Kidney glomerular epithelial cell (primary cell): ENCODE data around the gene C1orf116.

Source experiments
- DNase-seq: peaks from one replicate; lab custom pipeline; 2025; lab: John Stamatoyannopoulos, UW

Gene C1orf116

DNA sequence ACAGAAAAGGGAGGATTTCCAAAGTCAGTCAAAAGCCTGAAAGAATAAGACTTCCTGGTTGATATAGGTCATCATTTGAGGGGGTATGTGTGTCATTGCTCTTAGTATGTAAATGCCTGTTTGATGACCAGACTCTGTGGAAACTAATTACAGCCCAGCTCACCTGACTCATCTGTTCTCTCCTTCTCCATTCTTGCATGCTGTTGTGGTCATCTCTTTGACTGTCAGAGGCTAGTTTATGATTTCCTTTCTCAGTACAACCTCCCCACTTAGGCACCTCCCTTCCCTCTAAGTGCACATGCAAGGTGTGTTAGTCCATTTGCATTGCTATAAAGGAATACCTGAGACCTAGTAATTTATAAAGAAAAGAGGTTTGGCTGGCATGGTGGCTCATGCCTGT lies 2.4 kb upstream of the C1orf116 start:
- DNase-seq: peak; percentile 95

DNA sequence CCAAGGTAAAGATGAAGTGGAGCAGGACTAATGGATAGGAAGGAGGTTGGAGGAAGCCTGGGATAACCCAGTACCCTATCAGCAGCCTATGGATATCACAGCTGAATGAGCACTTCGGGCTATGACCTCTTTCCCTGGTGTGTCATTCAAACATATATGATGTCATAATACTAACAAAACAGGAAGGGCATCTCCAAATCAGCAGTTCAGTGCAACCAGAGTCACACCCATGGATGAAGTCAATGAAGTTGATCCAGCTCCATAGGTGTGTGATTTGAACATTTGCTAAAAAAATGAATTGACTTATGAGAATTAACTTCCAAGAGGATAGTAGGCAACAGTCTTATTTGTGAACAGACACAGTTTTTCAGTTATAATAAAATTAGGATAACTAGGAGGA lies 1.7 kb upstream of the C1orf116 start:
- DNase-seq: no peak

DNA sequence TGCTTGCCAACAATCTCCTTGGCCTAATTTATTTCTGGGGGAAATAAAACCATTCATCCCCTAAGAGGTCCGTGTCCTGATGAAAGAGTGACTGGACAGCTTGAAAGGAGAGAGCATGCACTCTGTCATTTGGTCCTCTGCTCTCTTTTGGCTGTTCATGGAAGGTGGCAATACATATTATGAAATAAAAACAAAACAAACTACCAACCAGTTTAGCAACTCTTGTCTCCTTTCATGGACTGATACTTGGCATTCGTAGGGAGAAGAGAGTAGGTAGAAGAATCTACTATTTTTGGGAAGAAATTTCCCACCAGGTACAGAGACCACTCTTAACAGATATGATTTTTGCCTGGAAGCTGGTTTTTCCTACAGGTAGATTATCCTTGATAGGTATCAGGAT lies 746 bp upstream of the C1orf116 start:
- no peak for DNase-seq

DNA sequence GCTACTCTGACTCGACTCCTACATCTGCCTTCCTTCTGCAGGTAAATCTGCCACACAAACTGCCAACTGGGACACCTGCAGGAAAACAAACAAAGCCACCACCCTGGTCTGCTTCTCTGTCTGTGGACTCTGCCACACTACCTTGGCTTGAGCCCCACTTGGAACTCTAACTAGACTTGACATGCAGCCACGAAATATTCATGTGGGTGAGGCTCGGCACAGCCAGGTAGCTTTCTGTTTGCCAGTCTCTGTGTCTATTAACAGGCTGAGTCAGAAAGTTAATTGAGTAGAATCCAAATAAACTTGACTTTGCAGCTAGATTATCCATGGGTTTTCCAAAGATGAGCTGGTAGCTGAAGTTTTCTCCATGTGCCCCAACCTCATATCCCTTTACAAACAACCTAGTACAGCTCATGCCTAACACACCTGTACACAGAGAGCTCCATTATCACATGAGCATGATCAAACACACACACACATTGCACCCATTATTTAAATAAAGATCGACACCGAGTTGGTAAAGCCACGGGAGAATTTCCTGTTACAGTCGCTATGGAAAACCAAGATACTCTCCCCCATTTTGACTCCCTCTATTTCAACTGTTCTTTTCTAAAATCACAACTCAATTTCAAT lies 808 bp downstream of the C1orf116 start:
- no peak for DNase-seq

DNA sequence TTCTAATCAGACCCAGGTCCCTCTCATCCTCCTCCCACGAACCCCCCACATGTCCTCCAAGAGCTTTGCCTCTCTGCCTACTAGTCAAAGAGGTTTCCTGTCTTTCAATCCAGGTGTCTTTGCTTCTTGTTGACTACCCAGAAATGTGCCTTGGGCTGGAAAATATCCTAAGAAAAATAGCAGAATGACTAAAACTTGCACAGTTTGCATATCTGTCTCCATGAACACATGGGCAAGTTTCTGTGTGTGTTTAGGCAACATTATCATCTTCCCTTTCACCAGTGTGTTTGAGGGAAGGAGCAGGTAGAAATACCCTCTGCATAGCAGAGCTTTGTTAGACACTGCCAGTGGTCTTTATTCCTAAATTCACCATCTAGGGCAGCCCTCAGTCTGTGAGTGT lies 1.5 kb downstream of the C1orf116 start:
- no peak for DNase-seq

DNA sequence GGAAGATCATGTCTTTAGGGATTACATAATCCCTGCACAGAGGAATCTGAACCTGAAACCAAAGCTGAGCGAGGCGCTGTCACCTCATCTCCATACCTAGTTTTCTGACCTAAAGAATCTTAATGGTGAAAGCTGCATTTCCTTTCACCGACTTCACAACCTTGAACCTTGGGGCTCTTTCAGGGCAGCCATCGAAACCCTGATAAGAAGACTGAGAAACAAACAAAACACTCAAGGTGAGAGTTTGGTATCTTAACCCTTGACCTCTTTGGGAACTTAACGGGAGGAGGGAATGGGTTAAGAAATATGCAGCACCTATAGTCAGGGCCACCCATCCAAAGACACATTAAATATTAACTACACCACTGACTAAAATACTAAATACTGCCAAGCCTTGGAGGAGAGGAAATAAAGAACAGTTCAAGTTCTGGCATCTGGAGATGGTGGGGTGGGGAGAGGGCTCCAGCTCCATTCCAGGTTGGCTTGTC lies 2.0 kb downstream of the C1orf116 start:
- DNase-seq: no peak

DNA sequence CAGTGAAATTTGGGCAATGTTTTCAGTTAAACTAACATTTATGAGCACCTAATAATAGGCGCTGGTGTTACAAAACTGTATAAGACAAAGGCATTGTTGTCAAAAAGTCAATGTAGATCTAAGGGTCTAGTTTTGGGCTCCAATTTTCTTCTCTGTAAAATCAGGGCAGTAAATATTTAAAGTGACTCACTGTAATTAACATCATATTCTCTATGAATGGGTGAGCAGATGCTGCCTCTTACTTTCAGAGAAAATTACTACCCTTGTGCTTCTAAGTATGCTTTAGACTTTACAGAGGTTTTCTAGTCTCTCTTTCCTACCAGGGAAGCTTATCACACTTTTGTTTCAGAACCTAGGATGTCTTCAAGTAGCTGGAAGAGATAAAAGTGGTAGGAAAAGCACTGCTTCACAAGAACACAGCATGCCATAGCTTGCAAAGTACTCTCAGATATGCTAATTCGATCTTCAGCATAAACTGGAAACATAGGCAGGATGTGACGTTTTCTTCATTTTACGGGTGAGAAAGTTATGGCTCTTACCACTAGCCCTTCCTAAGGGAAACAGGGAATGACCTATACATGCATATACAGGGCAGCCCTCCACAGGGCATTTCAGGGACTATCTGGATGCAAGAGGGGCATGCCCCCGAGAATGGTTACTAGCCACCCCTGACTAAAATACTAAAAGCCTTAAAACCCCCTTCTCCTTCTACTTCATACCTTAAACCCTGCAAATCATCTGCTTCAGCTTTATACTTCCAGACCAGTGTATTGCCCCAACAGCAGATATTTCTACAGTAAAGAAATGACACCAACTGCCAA lies 2.6 kb downstream of the C1orf116 start:
- DNase-seq: no peak

DNA sequence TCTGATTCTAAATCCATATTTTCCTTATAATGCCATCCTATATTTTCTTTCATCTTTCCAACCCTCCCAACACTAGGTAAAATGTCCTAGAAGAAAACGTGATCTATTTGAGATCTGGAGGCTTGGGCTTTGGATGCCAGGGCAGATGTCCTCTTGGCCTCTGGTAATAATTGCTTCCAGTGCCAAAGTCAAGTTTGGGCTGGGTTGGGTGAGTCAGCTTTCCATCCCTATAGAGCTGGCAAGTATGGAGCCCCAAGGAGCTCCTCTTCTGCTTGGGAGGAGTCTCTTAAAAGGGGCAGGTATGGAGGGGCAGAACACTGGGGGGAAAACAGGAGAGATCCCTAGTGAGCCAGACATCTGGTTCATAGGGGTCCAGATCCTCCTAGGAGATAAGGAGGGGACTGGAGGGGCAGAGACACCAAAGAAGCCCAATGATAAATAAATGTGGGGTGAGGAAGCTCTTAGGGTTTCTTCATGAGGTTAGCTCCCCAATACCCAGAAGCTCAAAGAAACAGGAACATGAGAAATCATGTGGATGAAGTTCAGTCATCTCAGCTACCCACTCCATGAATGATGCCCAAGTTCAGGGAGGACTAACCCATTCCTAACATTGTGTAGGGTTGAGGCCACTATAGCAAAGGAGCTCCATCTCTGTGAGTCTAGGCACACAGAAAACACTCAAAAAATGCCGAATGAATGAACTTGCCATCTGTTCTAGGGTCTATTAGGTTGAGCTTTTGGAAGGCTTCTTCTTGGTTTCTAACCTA lies 3.5 kb downstream of the C1orf116 start:
- no peak for DNase-seq

DNA sequence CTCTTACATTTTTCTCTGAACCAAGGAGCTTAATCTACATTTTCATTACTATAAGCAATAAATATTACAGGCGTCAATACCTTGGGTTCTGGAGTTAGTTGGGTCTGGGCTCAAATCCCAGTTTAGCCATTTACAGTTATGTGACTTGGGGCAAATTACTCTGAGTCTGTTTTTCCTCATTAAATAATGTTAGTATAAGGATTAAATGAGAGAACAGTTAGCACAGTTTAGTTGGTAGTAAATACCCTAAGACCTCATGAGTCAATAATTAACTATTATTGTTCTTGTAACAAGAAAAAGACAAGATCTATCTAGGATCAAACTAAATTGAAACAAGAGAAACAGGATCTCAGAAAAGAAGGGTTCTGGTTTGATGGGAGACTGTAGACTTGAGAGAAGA lies 4.6 kb downstream of the C1orf116 start:
- DNase-seq: peak; percentile 12

DNA sequence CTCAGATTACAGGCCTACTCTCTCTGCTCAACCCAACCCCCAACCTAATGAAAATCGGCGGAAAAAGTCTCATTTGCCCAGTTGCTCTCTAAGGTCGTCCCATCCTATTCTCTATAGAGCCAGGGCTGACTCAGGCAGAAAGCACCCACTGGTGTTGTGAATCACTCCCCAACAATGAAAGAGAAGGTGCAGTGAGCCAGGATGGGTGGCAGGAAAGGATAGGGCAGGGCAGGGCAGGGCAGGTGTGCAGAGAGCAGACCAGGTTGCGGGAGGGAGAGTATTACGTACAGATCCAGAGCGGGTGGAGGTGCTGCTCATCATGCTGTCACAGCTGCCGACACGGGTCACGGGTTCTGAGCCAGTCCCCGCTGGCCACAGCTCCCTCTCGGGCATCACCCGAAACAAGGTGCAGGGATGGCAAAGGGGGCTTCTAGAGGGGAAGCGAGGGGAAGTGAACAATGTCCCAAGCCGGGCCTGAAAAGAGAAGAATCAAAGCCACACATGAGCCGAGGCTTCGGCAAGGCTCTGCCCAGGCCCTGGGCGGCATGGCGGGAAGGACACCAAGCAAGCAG lies 5.3 kb downstream of the C1orf116 start:
- DNase-seq: peak; percentile 81

DNA sequence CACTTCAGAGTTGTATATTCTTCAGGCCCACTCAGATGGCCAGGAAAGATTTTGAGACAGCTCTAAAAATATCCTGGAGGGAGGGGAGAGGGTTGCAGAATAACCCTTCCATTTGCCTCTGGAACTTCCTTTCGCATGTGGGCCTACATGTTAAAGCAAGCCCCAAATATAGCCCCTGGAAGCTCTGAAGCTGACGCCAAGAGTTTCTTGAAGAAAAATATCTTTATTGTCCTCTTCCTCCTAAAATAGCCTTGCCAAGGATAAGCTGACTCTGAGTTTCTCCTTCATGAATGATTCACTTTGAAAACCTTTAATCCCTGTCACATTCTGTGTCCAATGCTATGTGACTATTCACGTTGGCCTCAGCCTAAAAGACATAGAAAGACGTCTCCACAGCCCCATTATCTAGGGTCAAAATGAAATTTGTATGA lies 6.4 kb downstream of the C1orf116 start:
- DNase-seq: peak; percentile 47

DNA sequence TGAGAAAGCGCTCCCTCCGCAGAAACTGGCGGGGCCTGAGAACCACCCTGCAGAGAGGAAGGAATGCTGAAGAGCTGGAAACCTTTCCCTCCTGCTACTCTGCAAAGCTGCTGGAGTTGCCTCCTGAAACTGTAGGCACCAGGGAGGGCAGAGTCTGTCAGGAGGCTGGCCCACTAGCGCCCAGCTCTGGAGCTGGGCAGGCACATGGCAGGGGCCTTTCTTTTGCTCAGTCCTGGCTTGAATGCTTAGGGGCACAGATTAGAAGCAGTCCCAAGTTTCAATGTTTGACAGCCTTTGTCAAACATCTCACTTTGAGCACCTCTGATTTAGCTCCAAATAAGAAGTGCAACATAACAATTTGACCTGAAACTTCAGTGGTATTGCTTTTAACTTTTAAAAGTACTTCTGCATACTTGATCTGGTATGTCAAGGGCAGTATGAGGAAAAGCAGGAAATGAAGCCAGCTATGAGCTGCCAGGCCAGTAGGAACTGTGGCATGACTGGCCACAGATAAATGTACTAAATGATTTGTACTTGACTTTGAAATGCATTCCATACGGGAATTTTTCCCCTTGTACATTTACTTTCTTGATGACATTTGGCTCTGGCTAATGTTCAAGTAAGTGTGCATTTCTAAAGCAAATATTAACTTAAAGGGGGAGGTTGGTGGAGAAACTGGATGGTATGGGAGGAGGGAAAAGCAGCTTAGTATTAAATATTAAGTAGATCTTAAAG lies 7.2 kb downstream of the C1orf116 start:
- peak; percentile 63 for DNase-seq

DNA sequence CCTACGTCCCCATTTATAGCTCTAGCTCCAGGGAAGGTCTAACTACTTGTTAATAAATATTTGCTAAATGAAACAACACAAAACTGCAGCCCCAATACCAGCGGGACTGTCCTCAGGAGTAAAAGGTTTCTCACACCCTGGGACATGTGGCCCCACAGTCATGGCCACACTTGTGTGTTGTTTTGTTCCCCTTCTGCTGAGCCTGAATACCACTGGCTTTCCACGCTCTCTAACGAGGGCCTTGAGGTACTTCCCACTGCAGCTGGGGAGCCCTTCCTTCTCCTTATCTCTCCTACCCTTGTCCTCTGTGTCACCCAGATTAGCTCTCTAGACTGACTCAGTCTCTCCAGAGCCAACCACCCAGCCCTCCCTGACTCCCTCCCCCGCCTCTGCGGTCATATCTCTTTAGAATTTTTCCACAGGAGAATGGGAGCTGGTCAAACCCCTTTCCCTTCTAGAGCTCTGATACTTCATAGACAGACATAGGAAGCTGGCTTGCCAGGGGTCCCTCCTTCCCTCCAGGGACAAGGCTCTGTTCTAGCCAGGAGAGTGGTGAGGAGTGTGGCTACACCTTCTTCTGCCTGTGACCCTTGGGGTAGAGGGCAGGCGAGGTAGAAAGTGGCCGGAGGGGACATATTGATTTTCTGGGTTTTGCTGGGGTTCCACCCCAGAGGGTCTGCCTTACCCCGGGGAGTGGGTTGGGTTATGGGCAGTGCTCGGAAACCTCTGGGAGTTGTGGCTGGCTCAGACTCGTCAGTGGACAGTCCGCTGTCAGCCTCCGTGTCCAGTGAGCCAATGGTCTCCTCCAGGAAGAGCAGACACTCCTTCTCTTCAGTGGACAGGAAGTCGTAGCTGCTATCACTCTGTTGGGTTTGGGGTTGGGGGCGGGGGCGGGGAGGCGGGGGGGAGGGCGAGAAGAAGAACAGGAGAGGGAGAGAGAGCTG lies 8.1 kb downstream of the C1orf116 start:
- DNase-seq: no peak

DNA sequence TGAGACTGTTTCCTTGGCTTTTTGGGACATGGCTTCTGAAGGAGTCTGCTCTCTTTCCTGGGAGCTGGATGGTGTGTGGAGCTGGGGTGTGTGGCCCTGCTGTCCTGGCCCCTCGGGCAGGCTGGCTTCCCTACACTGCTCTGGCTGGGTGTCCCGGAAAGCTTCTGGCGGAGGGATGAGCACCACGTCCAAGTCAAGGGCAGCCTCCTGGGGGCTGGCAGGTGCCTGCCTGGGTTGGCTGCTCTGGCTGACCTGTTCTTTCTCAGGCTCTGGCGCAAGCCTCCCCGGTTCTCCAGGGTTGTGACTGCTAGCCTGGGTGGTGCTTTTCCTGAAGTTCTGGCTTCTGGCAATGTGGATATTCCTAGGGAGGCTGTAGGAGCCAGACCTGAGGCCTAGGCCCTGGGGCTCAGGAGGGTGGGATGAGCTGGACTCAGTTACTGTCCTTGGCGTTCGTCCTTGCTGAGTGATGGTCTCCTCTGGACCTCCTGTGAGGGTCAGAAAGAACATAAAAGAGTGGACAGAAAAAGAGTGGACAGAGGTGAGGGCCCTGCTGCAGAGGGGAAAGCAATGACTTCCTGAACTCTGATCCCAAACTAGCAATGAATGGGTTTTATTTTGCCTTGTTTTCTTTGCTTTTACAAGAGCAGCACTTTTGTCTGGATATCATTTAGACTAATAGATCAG lies 9.4 kb downstream of the C1orf116 start:
- no peak for DNase-seq

DNA sequence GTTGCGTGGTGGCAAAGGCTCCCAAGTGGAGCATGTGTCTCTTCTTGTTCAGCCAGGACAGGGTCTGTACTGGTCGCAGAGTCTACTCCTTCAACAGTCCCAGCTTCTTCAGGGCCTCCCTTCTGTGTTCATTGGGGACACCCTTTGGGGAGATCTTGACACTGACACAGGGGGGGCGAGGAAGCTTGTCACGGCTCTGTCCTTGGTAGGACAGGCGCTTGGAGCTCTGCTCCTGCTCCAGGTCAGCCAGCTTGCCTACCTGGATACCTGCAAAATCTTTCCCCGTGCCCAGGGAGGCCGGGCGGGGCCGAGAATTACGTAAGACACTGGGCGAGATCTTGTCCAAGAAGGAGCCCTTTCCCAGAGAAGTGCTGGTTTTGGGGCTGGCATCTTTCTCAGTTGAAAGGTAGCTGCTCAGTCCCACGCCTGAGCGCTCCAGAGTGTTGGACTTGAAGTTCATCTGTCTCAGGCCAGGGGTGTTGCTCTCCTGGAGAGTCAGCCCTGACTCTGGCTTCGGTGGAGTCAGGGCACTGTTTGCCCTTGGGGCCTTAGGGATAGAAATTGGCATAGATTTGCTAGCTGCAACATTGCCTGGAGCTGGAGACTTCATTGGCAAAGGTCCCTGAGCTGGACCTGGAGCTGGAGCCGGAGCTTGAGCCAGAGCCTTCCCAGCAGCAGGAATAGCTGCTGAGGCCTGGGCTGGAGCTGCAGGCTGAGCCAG lies 10.5 kb downstream of the C1orf116 start:
- DNase-seq: no peak

DNA sequence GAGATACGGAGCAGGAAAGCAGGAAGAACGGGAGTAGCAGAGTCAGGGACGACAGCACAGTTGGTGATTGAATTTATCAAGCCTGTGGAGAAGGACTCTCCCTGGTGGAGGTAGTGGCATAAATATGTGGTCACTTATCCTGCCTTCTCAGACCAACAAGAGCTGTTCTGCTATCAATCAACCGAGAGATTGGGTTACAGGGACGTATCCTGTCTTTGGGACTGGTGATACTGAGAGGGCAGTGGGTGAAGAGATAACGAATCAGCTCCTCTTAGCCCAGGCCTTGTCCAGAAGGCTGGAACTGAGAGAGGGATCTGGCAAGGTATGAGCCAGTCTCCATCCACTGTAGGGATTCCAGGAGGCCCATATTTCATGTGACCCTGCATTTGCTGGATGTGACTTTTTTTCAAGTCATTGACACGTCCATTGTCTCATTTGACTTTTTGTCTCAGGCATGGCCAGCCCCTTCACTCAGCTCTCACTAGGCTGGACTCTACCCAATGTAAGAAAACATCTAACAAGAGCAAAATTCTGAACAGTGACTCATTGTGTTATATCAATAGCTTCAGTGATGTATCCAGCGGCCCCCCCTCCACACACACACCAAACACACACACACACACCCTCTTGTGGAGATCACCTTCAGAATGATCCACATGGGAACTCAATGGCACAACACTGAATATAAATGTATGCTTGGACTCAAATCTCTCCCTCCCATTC lies 11.3 kb downstream of the C1orf116 start:
- no peak for DNase-seq

DNA sequence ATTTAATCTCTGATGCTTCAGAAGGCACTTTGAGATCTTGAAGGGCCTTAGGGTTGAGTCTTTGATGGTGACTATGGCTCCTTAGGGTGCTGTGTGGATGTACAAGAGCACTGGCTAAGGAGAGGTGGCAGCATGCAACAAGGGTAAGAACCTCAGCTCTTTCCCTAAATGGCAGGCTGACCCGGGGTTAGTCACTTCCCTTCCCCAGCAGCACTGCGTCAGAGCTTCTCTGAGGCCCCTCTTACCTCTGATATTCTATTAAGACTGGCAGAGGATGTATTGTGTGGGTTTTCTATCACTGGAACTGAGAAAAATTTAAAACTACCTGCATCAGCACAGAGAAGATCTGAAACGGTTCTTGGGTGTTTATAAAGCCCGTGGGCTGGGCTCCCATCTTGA lies 11.8 kb downstream of the C1orf116 start:
- DNase-seq: no peak

DNA sequence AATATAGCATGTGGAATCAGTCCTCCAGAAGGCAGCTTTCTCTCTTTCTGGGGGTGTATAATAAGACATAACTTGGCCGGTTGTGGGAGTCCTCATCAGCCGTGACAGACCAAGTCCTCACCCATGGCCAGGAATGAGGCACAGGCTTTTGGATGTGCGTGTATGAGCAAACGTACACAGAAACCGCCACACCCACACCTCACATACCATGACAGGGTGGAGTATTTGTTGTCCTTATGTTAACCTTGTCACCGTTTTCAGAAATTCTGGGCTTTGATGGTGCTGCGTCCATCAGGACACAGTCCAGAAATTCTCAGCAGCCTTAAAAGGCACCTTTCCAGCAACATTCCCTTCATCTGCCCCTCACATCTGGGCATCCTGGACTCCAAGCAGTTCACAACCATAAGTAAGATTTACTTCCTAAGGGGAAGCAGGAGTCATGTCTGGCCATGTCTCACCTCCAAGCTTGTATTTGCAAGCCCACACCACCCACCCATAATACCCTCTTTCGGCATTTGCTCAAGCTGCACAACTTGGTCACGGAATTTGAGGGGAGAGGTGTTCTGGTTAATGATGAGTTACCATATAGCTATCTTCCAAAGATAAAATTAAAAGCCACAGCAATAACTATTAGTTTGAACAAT lies 12.4 kb downstream of the C1orf116 start:
- DNase-seq: no peak
